Adrenal gland (tissue), 5 donors: ENCODE data around the gene COL8A1.

ENCODE experiments used
- POLR2A ChIP-seq, 2 donors: fragments of 450-650 bp; IDR thresholded peaks; one replicate each; pipeline ENCODE4 v1.6.1; 2017; ENCODE audit warnings: antibody characterized with exemption in 2 of 2, mild to moderate bottlenecking in 2 of 2, moderate library complexity in 1 of 2
- TF ChIP-seq, protein P1 (sequence below), 6 experiments: fragments of 450-650 bp in 4 of 6; fragments of 200-600 bp in 2 of 6; sonication (generic) in 1 of 6; IDR thresholded peaks; 1 replicate in 5 of 6; 2 replicates in 1 of 6; pipeline versions ENCODE4 v1.5.1 to v1.8.0; 2016 to 2021; ENCODE audit warnings: antibody characterized with exemption in 6 of 6, mild to moderate bottlenecking in 2 of 6, moderate library complexity in 1 of 6
- donor health status: DM: no; HTN: no; CAD: no.

DNA sequence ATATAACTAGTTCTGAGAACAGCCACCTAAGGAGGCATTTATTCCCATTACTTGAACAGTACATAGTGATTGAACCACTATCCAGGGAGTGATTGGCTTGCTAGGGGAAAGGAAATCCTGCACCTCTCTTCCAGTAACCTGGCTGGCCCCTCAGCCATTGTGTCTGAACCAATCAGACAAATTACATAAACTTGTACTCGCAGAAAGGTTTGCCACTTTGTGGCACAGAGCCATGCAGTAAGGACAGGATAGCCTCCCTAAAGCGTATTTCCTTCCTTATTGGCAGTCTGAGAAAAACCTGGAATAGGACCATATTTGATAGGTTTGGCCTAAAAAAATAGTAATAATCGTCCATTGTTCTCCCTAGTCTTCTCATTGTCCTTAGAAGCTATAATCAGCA is 198.3 kb downstream of the COL8A1 start:
- TF ChIP-seq, protein P1, sequence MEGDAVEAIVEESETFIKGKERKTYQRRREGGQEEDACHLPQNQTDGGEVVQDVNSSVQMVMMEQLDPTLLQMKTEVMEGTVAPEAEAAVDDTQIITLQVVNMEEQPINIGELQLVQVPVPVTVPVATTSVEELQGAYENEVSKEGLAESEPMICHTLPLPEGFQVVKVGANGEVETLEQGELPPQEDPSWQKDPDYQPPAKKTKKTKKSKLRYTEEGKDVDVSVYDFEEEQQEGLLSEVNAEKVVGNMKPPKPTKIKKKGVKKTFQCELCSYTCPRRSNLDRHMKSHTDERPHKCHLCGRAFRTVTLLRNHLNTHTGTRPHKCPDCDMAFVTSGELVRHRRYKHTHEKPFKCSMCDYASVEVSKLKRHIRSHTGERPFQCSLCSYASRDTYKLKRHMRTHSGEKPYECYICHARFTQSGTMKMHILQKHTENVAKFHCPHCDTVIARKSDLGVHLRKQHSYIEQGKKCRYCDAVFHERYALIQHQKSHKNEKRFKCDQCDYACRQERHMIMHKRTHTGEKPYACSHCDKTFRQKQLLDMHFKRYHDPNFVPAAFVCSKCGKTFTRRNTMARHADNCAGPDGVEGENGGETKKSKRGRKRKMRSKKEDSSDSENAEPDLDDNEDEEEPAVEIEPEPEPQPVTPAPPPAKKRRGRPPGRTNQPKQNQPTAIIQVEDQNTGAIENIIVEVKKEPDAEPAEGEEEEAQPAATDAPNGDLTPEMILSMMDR (IDR thresholded peaks at IDR 0.05), result no peak
- TF ChIP-seq POLR2A (IDR thresholded peaks at IDR 0.05), result no peak
